ENCODE data around the gene USE1.

Gene USE1

DNA sequence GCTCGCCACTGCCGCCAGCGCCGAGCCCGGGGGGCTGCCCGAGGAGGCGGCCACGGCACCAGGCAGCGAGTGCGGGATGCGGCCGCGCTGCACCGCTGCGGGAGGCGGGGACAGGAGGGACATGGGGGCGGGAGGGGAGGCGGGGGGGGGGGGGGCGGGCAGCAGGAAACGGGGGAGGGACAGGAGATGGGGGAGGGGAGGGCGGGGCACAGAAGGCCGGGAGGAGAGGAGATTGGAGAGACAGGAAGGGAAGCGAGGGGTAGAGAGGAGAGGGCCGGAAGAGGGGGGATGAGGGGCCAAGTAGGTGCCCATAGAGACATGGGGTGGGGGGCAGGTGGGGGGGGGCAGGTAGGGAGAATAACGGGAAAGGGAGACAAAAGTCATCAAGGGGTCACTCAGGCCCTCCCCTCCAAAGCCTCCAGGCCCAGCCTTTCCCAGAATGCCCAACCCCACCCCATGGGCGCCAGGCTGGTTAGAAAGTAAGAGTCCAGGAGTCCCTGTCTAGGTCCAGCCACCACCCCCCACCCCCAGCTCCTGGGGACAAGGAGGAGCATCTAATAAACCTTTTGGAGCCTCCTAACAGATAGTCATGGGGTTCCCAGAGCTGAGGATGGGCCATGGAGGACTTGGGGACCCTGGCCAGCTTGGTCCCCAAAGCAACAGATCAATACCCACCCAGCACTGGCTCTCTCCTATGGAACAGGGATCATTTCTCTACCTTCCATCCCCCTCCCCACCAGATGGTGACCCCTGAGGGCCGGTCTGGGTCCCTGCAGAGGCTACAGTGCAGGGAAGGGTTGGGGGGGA, 21.0 kb downstream of the USE1 start:
- DNase-seq (ENCODE audit: low spot score), result no peak

DNA sequence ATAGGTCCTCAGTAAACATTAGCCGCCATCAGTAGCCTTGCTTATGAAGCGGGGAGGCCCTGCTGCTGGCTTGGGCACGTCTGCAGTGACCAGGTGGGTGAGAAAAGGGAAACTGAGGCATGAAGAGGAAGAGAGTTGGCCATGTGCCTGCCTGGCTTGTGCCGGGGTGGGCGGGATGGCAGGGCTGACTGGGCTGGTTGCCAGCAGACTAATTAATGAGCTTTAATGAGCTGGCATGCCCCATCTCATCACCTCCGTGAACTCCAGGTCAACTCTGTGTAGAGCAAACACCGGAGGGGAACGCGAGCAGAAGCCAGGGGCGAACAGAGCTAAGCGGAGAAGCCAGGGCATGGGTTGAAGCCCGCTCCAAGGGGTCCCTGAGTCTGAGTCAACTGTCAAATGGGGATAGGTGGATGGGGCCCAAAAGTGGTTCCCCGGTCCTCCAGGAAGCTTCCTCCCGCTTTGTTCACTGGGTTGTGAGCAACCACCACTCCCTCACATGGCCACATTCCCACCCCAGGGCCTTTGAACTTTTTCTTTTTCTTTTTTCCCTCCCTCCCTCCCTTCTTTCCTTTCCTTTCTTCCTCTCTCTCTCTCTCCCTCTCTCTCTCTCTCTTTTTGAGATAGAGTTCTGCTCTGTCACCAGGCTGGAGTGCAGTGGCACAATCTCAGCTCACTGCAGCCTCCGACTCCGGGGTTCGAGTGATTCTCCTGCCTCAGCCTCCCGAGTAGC, 21.8 kb downstream of the USE1 start:
- DNase-seq (ENCODE audit: low spot score), result no peak

DNA sequence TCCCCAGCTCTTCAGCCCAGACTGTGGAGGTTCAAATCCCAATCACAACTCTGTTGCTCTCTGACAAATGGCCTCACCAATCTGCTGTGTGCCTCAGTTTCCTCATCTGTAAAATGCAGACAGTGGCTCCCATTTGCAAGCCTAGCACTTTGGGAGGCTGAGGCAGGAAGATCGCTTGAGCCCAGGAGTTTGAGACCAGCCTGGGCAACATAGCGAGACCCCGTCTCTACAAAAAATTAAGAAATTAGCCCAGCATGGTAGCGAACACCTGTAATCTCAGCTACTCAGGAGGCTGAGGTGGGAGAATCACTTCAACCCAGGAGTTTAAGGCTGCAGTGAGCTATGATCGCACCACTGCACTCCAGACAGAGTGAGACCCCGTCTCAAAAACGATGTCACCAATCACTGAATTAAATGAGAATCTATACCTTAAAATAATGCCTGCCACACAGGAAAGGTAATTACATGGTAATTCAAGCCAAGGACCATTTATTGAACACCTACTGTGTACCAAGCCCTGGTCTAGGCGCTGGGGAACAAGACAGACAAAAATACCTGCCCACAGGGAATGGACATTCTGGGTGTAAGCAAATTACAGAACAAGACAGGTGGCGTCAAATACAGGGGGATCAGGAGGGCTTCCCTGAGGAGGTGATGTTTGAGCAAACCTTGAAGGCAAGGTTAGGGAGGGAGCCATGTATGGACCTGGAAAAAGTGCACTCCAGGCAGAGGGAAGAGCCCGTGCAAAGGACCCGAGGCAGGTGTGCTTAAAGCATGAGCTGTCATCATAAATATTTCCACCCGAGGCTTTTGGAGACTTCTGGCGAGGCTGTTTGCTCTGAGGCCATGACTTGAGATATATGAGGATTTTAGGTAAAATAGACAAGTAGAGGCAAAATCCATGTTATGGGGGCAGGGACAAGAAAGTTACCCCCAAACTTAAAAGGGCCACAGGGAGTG, 22.9 kb downstream of the USE1 start:
- no peak for DNase-seq (ENCODE audit: low spot score)

DNA sequence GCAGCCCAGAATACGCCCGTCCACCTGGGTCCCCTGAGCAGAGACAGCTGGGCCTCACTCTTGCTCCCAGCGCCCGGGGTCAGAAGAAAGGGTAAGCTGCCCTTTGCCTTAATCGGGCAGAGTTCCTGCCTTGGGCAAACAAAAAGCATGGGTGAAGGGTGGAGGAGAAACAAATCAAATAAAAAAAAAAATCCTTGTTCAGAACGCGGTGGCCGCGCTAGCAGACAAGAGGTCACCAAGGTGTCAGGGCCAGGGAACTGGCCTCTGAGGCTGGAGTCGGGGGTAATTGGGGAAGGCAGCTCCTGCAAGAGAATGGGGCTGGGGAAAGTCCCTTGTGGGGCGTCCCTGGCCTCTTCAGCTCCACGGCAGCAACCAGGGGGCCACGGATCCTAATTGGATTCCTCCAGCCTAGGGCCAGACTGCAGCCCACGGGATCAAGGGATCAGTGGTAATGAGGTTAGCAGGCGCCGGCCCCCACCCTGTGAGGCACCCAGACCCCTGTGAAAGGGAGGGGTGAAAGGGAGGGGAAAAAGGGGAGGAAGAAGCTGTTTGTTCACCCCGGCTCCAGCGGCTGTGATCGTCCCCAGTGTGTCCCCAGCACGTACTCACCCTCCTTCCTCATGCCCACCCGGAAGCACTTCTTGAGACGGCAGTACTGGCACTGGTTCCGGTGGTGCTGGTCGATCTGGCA, 25.1 kb downstream of the USE1 start:
- peak; percentile 76 for DNase-seq (ENCODE audit: low spot score)

DNA sequence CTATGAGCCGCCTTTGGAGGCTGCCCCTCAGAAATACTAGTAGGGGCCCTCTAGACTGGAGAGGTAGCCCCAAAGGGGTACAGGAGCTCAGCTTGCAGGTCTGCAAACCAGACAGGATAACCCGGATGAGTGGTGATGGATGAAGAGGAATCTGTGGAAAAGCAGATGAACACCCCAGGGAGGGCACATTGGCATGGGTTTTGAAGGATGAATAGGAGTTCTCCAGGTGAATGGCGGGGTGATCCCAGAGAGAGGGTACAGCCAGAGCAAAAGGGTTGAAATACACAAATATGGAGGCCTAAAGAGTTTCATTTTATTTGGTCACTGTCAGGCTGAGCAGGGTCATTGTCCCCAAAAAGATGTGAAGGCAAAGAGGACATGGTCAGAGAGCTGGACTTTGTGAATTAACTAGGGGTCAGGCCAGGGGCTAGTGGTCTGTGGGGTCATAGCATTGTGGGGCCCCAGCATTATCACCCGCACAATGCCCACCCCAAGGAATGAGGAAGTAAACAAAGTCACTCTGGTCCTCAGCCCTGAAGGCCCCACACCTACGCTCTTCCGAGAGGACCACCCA, 25.8 kb downstream of the USE1 start:
- no peak for DNase-seq (ENCODE audit: low spot score)

DNA sequence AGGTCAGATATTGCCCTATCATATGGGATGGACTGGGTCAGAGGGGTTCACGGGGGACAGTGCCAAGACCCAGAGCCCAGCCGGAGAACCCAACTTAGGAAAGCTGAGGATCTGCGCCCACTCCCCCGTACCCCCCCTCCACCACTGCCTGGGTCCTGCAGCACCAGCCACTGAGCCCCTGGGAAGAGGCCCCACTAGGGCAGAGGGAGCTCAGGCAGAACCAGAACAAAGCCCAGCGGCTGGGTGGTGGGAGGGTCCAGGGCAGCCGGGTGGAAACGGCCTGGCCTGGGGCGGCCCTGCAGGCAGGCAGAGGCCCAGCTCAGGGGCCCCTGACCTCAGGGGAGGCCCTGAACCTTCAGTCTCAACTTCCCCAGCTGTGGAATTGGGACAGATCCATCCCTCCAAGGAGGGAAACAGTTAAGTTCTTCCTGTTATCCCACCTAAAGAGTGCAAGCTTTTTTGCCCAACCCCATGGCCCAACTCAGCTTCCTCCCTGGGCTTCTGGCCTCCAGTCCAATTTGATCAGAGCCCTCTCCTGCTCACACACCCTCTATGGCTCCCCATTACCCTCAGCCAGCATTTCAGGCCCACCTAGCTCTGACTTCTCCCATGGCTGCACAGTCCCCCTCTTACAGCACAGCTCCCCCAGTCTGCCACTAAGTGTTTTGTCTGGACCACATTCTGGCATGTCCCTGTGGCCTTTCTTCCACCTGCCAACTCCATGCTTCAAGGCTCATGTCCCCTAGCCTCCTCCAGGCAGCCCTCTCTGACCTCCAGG, 27.5 kb downstream of the USE1 start:
- DNase-seq (ENCODE audit: low spot score), result no peak

DNA sequence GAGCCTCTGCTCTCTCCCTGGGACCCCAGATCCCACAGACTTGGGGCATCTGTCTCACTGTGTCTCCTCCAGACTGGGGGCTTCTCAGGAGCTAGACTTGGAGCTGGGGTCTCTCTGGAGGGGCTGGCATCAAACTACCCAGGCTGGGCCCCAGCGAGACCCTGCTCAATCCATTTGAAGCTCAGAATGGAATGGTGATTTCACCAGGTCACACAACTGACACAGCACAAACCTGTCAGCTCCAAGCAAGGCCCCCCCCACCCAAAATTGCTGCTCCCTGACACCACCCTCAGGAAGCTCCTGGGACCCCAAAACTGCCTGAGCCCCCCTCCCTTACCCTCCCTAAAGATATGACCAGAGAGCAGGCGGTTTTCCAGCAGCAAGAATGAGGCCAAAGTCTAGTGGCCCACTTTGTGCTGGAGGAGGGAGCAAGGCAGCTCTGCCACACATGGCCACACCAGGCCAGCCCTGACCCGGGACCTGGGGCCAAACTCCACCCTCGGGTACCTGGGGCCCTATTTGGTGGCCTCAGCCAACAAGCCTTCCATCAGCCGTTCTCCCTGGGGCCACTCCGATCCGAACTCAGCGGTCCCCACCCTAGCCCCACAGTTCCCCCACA, 28.2 kb downstream of the USE1 start:
- DNase-seq (ENCODE audit: low spot score), result no peak

DNA sequence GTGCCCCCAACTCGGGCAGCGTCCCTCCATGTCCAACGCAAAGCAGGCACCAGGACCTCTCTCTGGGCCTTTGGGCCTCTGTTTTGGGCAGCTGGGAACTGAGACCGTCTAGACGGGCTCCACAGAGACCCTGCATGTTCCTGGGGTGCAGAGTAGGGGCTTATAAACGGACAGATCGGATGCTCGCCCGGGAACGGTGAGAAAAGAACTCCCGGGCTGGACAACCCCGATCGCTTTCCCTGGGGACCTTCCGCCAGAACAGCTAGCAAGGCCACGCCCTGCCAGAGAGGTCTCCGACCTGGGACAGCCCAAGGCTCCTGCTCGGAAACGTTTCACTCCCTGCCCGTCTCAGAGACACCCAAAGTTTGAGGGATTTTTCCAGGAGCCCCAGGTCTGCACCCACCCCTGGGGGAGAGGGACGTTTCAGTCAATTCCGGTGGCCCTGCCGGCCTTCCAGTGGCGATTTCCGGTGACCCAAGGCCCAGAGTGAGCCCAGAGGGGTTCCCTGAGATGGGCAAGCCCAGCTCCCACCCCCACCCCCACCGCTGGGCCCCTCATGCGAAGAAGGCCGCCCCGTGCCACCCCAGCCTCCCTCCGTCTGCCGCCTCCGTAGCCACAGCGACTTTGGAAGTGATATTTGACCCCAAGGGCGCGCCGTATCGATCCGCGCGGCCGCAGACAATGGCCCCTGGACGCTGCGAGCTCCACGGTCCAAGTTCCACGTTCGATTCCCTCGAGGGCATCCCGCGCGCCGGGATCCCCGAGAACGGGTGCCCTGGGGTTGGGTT, 28.9 kb downstream of the USE1 start:
- DNase-seq (ENCODE audit: low spot score), result no peak

DNA sequence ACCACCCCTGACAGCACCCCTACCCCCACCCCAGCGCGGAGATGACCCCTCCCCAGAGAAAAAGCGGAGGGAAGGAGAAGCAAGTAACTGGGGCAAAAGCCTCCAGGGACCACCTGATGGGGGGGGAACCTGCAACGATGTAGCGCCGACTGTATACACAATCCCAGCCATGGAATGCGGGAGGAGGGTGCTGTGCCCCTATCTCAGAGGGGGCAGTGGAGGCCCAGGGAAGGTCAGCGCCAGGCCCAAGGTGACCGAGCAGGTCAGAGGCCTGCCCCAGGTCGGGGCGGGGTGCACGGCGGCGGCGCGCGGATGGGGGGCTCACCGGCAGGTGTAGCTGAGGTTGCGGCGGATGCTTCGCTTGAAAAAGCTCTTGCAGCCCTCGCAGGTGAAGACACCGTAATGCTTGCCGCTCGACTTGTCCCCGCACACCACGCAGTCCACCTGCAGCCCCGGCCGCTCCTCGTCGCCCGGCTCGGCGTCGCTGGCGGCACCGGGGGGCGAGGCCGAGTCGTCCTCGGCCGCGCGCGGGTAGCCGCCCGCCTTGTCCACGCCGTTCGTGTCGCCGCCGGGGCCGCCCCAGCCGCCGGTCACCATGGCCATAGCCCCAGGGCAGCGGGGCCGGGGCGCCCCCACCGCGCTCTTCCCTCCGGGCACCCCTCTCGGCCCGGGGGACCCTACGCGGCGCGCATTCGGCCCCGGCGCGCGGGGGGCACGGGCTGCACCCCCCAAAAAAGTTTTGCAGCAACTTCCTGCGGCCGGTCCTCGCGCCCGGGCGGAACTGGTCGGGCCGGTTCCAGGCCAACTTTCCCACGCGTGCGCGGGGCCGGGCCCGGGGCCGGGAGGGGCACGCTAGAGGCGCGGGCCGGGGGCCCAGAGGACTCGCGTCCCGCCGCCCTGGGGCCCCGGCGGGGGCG, 29.7 kb downstream of the USE1 start:
- DNase-seq (ENCODE audit: low spot score), result no peak

DNA sequence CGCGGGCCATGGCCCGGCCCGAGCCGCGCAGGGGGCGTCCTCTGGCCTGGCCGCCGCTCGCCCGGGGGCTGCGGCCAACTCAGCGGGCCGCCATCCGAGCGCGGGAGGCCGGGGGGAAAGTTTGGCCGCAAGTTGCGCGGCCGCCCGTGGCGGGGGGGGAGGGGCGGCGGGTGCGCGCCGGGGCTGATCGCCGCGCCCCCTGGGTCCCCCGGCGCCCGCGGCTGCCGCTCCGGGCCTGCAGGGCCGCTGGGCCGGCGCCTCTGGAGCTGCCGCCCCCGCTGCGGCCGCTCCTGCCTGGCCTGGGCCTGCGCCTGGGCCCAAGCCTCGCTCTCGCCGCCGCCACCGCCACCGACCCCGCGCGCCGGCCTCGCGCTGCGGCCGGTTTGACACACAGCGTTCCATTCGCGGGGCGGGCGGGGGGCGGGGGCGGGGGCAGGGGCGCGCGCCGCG, 30.4 kb downstream of the USE1 start, which contains the start of gene NR2F6:
TSS of gene NR2F6 (minus strand) at position 385 of the 450 bp plus-strand sequence. CDS start 699 bp downstream, outside the sequence.
- DNase-seq (ENCODE audit: low spot score), result no peak

DNA sequence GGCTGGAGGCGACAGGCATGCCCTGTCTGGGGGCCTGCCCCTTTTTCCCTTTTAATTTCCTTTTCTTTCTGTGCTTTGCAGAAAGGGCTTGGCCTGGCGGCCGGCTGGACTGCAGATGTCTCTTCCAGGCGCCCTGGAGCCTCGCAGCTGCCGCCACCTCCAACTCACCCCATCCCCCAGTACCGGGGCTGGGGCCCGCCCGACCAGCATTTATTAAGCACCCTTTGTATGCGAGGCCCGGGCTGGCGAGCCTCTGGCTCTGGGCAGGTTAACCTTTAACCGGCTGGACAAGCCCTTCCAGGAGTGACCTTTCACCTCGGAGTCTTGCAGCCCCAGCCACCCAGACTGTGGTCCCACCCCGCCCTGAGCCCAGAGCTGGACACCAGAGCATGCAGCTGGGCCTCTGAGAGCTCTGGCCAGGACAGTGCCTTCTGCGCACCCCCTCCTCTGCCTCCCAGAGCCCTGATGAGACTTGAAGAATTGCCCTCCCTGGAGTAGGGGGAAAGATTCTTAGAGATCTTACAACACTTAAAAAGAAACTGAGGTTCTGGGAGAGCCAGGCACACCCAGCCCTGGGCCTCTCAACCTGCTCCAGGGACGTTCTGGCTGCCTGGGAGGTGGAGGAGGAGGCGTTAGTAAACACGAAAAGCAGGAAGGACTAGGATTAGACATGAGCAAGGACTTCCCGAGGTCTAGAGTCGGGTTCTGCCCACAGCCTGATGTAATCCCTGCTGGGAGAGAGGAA, 31.7 kb downstream of the USE1 start:
- DNase-seq (ENCODE audit: low spot score), result peak; percentile 70

DNA sequence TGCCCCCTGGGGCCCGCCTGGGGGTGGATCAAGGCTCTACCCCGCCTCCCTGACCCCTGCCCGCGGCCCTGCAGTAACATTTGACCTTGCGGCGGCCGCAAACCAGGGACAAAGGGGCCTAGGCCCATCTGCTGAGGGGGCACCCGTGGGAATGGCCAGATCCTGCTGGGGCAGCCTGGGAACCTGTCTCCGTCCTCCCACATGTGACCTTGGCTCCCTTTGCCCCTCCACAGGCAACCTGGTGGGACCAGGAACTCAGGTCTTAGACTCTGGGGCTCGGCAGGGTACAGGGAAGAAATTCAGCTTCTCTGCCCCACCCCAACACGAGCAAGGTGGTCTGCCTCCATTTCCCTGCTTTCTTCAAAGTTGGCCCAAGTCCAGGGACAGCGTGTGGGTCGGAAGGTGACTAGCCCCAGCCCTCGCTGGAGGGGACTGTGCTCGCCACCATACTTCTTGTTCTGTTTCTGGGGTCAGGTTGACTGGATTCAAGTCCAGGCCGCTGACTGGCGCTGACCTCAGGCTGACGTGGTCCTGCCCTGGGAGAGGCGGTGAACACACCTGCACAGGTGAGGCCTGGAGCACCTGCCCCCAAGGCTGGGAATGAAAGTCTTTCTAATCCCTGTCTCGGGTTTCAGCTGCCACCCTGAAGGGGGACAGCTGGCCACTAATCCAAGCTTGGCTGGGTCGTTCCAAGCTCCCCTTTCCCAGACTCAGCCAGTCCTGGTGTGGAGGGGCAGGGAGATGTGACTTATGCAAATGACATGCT, 33.0 kb downstream of the USE1 start:
- peak; percentile 65 for DNase-seq (ENCODE audit: low spot score)

DNA sequence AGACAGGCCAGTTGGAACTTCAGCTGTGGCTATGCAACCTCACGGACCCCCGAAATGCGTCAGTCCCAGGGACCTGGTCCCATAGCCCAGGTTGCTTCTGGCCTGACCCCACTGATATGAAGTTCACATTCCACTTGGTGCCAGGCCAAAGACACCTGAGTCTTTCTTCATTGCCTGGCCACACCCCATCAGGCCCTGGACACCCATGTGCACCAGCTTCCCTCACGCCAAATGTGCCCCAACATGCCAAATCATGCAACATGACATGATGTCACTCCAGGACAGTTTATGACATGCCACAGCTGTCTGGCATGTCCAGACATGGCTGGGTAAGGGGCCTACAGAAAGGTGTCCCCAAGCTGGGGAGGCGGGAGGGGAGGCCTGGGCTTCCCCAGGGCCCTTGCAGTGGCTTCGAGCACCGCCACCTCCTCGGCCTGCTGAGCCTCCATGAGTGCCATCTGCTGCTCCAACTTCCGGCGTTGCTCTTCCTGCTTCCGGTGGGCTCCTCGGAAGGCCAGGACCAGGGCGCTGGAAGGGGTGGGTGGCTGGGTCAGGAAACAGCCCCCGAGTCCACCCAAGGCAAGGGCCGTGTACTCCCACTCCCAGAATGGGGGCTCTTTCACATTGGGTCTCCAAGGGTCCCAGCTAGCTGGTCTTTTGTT, 34.9 kb downstream of the USE1 start:
- DNase-seq (ENCODE audit: low spot score), result no peak

DNA sequence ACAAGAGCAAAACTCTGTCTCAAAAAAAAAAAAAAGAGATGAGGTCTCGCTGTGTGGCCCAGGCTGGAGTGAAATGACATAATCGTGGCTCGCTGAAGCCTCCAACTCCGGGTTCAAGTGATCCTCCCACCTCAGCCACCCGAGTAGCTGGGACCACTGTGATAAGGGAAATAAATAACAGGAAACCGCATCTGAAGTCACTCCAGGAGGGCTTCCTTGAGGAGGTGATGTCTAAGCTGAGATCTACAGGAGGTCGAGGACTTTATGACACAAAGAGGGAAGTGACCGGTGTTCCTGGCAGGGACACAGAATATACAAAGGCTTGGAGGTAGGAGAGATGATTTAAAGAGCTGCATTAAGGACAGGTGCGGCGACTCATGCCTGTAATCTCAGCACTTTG, 39.5 kb downstream of the USE1 start:
- DNase-seq (ENCODE audit: low spot score), result no peak

DNA sequence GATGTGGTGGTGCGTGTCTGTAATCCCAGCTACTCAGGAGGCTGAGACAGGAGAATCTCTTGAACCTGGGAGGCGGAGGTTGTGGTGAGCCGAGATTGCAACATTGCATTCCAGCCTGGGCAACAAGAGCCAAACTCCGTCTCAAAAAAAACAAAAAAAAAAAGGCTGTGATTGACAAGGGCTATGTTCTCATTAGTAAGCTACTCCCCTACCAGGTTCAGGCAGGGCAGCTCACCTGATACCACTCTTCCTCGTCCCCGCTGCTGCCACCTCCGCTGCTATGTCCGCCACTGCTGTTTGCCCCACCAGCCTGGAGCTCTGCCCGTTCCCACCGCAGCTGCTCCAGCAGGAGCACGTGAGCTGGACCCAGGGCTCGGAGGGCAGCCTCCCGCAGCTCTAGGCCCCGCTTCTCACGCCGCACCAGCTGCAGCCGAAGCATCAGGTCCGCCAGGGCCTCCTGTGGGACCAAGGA, 40.0 kb downstream of the USE1 start:
- no peak for DNase-seq (ENCODE audit: low spot score)

DNA sequence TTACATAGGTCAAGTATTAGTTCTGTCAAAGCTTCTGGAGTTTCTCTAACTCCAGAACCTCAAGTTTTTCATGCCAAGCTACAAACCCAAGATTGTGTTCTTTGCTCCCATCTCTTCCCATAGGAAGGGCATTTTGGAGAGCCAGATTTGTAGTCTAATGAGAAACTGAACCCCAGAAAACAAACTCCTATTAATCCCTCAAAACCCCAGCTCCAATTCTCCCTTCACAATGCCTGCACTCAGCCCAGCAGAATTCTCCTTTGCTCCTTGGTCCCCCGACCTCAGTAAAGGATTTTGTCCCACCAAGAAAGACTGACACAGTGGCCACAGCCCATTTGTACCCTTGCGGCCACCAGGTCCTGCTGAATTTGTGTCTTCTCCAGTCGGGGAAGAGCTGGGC, 41.0 kb downstream of the USE1 start:
- no peak for DNase-seq (ENCODE audit: low spot score)
